GM12872 (cell line): ENCODE data around the gene TAGAP.

ENCODE experiments used
- CTCF ChIP-seq: IDR thresholded peaks from 3 replicates; pipeline ENCODE4 v1.5.1; 2011; ENCODE audit warnings: low read depth, mild to moderate bottlenecking, low read length, moderate library complexity; ENCODE audit not compliant: insufficient read depth

Gene TAGAP

GRCh38 chr6:159066483-159066882 is 21.7 kb upstream of the TAGAP start:
- TF ChIP-seq CTCF, result no peak

DNA sequence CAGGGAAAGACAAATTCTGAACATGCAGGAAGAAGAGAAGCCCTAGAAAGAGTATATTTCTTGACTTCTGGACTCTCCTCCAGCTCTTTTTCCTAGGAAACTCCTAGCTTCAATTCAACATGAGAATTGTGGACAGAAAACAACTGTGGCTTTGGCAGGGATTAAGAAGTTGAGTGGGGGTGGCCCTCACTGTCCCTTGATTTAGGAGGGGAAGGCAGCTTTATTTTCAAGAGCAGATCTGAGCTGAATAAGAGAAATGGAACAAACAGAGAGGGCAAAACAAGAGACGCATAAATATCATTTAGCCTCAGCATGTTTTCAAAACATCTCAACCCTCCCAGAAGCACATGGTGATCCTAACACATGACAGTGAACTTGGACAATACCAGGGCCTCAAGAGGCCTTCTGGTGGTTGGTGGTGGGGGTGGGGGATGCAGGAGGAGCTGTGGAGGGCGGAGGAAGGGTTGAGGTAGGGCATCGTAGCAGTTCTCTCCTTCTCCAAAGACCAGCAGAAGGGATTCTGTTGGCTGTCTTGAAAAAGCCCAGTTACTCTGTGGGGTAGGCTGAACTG is 21.1 kb upstream of the TAGAP start:
- no peak for TF ChIP-seq CTCF

- no peak for TF ChIP-seq CTCF
These were observed 20.3 kb upstream of the TAGAP start for GRCh38 chr6:159065091-159065490.

- no peak for TF ChIP-seq CTCF
These were observed 19.7 kb upstream of the TAGAP start for GRCh38 chr6:159064477-159064876.

GRCh38 chr6:159063549-159063948 is 18.8 kb upstream of the TAGAP start:
- no peak for TF ChIP-seq CTCF

GRCh38 chr6:159062976-159063375 is 18.2 kb upstream of the TAGAP start:
- TF ChIP-seq CTCF, result no peak

GRCh38 chr6:159062564-159062945 is 17.8 kb upstream of the TAGAP start:
- TF ChIP-seq CTCF, result no peak
